Measurements from ENCODE around the gene MSI1. TPM values are rescaled to one million over a fixed set of nuclear protein-coding genes. Genes with fewer than 3 reads are reported as not detected.

MSI1 gene
- total RNA-seq, 2 experiments from 2014 or later, result 0.78 to 0.90 TPM

DNA sequence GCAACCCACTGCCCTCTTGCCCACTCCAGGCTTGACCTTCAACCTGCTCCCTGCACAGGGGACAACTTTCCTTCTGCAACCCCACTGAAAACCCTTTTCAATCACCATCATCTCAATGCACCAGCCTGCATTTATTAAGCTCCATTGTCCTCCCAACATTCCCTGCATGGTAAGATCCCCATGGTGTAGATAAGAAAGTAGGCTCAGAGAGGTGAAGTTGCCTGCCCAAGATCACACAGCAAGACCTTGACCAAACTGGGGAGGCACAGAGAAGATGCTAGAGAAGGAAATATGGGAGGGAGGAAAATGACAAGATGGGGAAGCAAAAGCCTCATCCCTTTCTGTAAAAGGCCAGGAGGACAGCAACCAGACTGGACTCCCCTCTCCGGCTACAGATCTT lies 9.8 kb downstream of the MSI1 start:
- CTCF ChIA-PET, result interaction anchor here (0.8 kb wide), 1 partner anchor 9 kb away, joined by 4 read pairs; no protein-coding TSS in a partner anchor
- Mint-ChIP-seq H3K4me1 (ENCODE audit: low read depth) (peaks cover 1% of the 10 kb centered on the region), H3K9me3 (no peaks in the 10 kb centered on the region), H3K4me3 (no peak overlapping the region), H3K36me3 (ENCODE audit: low read depth) (no peaks in the 10 kb centered on the region), H3K27me3 (peaks cover 36% of the 10 kb centered on the region), H3K27ac (no peak overlapping the region)
- DNase-seq, result no peak
- ATAC-seq, result no peak
- no peak for TF ChIP-seq CTCF (IDR thresholded peaks at IDR 0.05)
- POLR2A ChIA-PET, result no interaction called here
- intact Hi-C loops (cut with micrococcal nuclease), result no loop called here

GRCh38 chr12:120358412-120359100 lies 10.4 kb downstream of the MSI1 start:
- H3K9me3 Mint-ChIP-seq, result no peaks in the 10 kb centered on the region
- ATAC-seq (no peak), DNase-seq (no peak)
- no peaks in the 10 kb centered on the region for H3K36me3 Mint-ChIP-seq (ENCODE audit: low read depth)
- POLR2A ChIA-PET, result no interaction called here
- intact Hi-C loops (cut with micrococcal nuclease), result no loop called here
- no peak overlapping the region for H3K4me3 Mint-ChIP-seq
- CTCF ChIA-PET, result interaction anchor here (0.8 kb wide), 1 partner anchor 9 kb away, joined by 4 read pairs; no protein-coding TSS in a partner anchor
- no peak overlapping the region for H3K27ac Mint-ChIP-seq
- H3K27me3 Mint-ChIP-seq, result peaks cover 32% of the 10 kb centered on the region
- H3K4me1 Mint-ChIP-seq (ENCODE audit: low read depth), result peaks cover 1% of the 10 kb centered on the region
- no peak for TF ChIP-seq CTCF (IDR thresholded peaks at IDR 0.05)

- ChIA-PET POLR2A (interaction anchor here (0.7 to 1.2 kb wide), 3 partner anchors 10 to 157 kb away, joined by 3 to 4 read pairs (median 3); no protein-coding TSS in a partner anchor), CTCF (interaction anchor here (0.7 to 1.5 kb wide), 20 partner anchors 8 to 215 kb away, joined by 3 to 25 read pairs (median 4); partner anchors contain the start of gene DYNLL1)
- Mint-ChIP-seq H3K27me3 (peaks cover 23% of the 10 kb centered on the region), H3K4me3 (no peak overlapping the region), H3K36me3 (ENCODE audit: low read depth) (no peaks in the 10 kb centered on the region), H3K4me1 (ENCODE audit: low read depth) (peaks cover 1% of the 10 kb centered on the region), H3K9me3 (no peaks in the 10 kb centered on the region), H3K27ac (no peak overlapping the region)
- no peak for TF ChIP-seq CTCF (IDR thresholded peaks at IDR 0.05)
- no peak for DNase-seq
- ATAC-seq, result no peak
- intact Hi-C loops (cut with micrococcal nuclease), result no loop called here
These were observed 11.9 kb downstream of the MSI1 start for GRCh38 chr12:120357104-120357503.

DNA sequence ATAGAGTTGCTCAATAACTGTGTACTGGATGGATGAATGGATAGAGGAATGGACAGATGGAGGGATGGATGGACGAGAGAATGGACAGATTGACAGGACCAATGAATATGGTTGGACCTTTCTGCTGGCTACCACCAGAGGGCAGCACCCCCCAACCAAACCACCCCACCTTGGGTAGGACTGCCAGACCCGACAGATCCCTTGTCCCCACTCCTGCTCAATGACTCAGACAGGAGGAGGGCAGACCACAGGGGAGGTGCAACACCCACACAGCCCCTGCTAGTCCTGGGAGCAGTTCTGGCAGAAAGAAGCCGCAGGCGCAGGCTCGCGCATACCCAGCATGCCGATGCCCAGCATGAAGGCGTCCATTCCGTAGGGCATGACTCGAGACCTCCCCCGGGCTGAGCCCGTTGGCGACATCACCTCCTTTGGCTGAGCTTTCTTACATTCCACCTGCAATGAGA lies 12.4 kb downstream of the MSI1 start:
- Mint-ChIP-seq H3K27me3 (peaks cover 22% of the 10 kb centered on the region), H3K36me3 (ENCODE audit: low read depth) (no peaks in the 10 kb centered on the region), H3K9me3 (no peaks in the 10 kb centered on the region), H3K4me1 (ENCODE audit: low read depth) (peaks cover 1% of the 10 kb centered on the region), H3K4me3 (no peak overlapping the region), H3K27ac (no peak overlapping the region)
- DNase-seq (peak; percentile 85), ATAC-seq (peak; percentile 99)
- ChIA-PET POLR2A (interaction anchor here (0.7 to 1.2 kb wide), 3 partner anchors 10 to 156 kb away, joined by 3 to 4 read pairs (median 3); no protein-coding TSS in a partner anchor), CTCF (interaction anchor here (0.7 to 1.5 kb wide), 20 partner anchors 8 to 215 kb away, joined by 3 to 25 read pairs (median 4); partner anchors contain the start of gene DYNLL1)
- intact Hi-C loops (cut with micrococcal nuclease), result loop anchor here (1.0 kb wide), 1 partner anchor 74 kb away; no protein-coding TSS in a partner anchor
- peak; percentile 92 for TF ChIP-seq CTCF (IDR thresholded peaks at IDR 0.05)
